Measurements from ENCODE around the gene TOMM40.

- no peak for TF ChIP-seq POLR2A (IDR thresholded peaks at IDR 0.05; ENCODE audit: low read length)
- TF ChIP-seq GATA1 (IDR thresholded peaks at IDR 0.05; ENCODE audit: low read depth, low read length) = no peak
Observed at GRCh38 chr19:44931541-44931940, 40.5 kb downstream of the TOMM40 start.

All from erythroblast (primary cell).